Sigmoid colon (tissue), 7 donors: Measurements from ENCODE around the gene UFD1. TPM values are rescaled to one million over a fixed set of nuclear protein-coding genes. Genes with fewer than 3 reads are reported as not detected.
"Not testable (repeated sequence)": the region's sequence is repeated elsewhere in the genome, so short reads cannot be mapped to it uniquely, and the experiment has no call there.

Experiments
- DNase-seq: peaks from one replicate; pipeline ENCODE4 v3.0.0-alpha.2; 2019
- H3K27ac ChIP-seq, 4 donors: fragments of 200-600 bp; sonication (generic); one replicate each; pipeline ENCODE4 v1.5.1; 2016 to 2019; ENCODE audit warnings: mild to moderate bottlenecking in 1 of 4
- H3K27me3 ChIP-seq, 3 donors: fragments of 200-600 bp; sonication (generic); one replicate each; pipeline ENCODE4 v1.5.1; 2019; ENCODE audit warnings: mild to moderate bottlenecking in 1 of 3
- H3K36me3 ChIP-seq, 4 donors: fragments of 200-600 bp; sonication (generic); one replicate each; pipeline ENCODE4 v1.5.1; 2016 to 2019
- H3K4me1 ChIP-seq, 4 donors: fragments of 200-600 bp; sonication (generic); one replicate each; pipeline ENCODE4 v1.5.1; 2017 to 2019
- H3K4me3 ChIP-seq, 4 donors: fragments of 200-600 bp; sonication (generic); one replicate each; pipeline ENCODE4 v1.5.1; 2017 to 2019; ENCODE audit warnings: mild to moderate bottlenecking in 2 of 4, moderate library complexity in 1 of 4
- H3K9me3 ChIP-seq, 4 donors: fragments of 200-600 bp in 3 of 4; sonication (generic) in 3 of 4; one replicate each; pipeline versions ENCODE4 v1.5.1 to v1.6.1; 2013 to 2019
- CTCF ChIP-seq, 4 experiments: fragments of 450-650 bp in 3 of 4; fragments of 200-600 bp in 1 of 4; IDR thresholded peaks; one replicate each; pipeline ENCODE4 v1.5.1; 2016 to 2019; ENCODE audit warnings: antibody characterized with exemption in 4 of 4, mild to moderate bottlenecking in 3 of 4, moderate library complexity in 2 of 4
- EP300 ChIP-seq, 4 donors: sonication (generic); formaldehyde crosslinking; IDR thresholded peaks; one replicate each; pipeline ENCODE4 v1.6.1; 2017; ENCODE audit warnings: antibody characterized with exemption in 4 of 4
- POLR2A ChIP-seq, 2 donors: fragments of 450-650 bp; IDR thresholded peaks; one replicate each; pipeline ENCODE4 v1.6.1; 2016; ENCODE audit warnings: antibody characterized with exemption in 2 of 2, mild to moderate bottlenecking in 2 of 2, moderate library complexity in 2 of 2
- POLR2AphosphoS5 ChIP-seq, 4 donors: sonication (generic); formaldehyde crosslinking; IDR thresholded peaks; one replicate each; pipeline ENCODE4 v1.6.1; 2017; ENCODE audit warnings: antibody characterized with exemption in 4 of 4
- WGBS, 2 donors: extraction: QIAGEN DNeasy Blood & Tissue Kit; methylation state at CpG; one replicate each; pipeline ENCODE4 v1.1.7; 2013; 5-methylcytosine and 5-hydroxymethylcytosine counted together
- intact Hi-C: fragments of 100-400 bp; cut with DNase I; formaldehyde crosslinking; loops from one replicate; pipeline ENCODE4 v1.15.1; 2023
- polyA plus RNA-seq, 3 donors: library from polyadenylated mRNA; stranded (reverse); fragments of 200-250 nt; gene quantifications; one replicate each; pipeline ENCODE4 v1.2.3, GENCODE V29; 2013
- total RNA-seq, 4 donors: library from RNA; depleted of rRNA; stranded (reverse); fragments of >200 nt; gene quantifications; one replicate each; pipeline ENCODE4 v1.1.0, GENCODE V29; 2016
- donor health status: healthy with polysubstance abuse.
- donor health status: Bipolar disorder and iron deficiency.
- donor health status: healthy.

UFD1 gene
- total and polyA plus RNA-seq, 7 donors, result 28.5 to 131 (median 45.7) TPM

GRCh38 chr22:19447330-19448075 lies 31.5 kb downstream of the UFD1 start, which contains the start of gene C22orf39:
TSS of gene C22orf39 (minus strand) at chr22:19447711. CDS start at chr22:19447688, 23 bp downstream.
- DNase-seq, result peak; percentile 96
- Histone ChIP-seq H3K27me3 (no peaks in the 10 kb centered on the region), H3K4me3 (peak within 1 kb of the TSS; percentile 64 to 94 (median 72)), H3K9me3 (no peaks in the 10 kb centered on the region), H3K36me3 (peaks cover 1 to 49% (median 8%) of the 10 kb centered on the region in 4 donors), H3K27ac (peak within 1 kb of the TSS; percentile 88 to 93 (median 92)), H3K4me1 (peaks cover 0 to 27% (median 23%) of the 10 kb centered on the region in 4 donors)
- intact Hi-C loops, result loop anchor here (5.0 to 10.0 kb wide), 4 partner anchors 270 to 495 kb away; partner anchors contain the start of genes COMT, DGCR2, GNB1L and RTL10
- TF ChIP-seq EP300 (IDR thresholded peaks at IDR 0.05), result peak in 1 of 4 donors; percentile 12
- peak; percentile 89 to 97 (median 96) for TF ChIP-seq POLR2AphosphoS5 (IDR thresholded peaks at IDR 0.05)
- peak; percentile 53 to 63 for TF ChIP-seq POLR2A (IDR thresholded peaks at IDR 0.05)
- TF ChIP-seq CTCF (IDR thresholded peaks at IDR 0.05), result no peak
- 0% methylated on average over 92 of the region's 92 CpGs for WGBS, 2 donors

GRCh38 chr22:19446603-19447329 lies 32.2 kb downstream of the UFD1 start:
- H3K27ac ChIP-seq, result peak overlapping the region; percentile 88 to 93 (median 92)
- no peak for TF ChIP-seq EP300 (IDR thresholded peaks at IDR 0.05)
- no peak for TF ChIP-seq CTCF (IDR thresholded peaks at IDR 0.05)
- TF ChIP-seq POLR2AphosphoS5 (IDR thresholded peaks at IDR 0.05), result no peak
- no peak for TF ChIP-seq POLR2A (IDR thresholded peaks at IDR 0.05)
- peak overlapping the region; percentile 64 to 94 (median 72) for H3K4me3 ChIP-seq
- DNase-seq, result no peak
- no peaks in the 10 kb centered on the region for H3K9me3 ChIP-seq
- peaks cover 0 to 47% (median 8%) of the 10 kb centered on the region in 4 donors for H3K36me3 ChIP-seq
- intact Hi-C loops, result loop anchor here (5.0 to 10.0 kb wide), 4 partner anchors 269 to 496 kb away; partner anchors contain the start of genes COMT, DGCR2, GNB1L and RTL10
- WGBS, 2 donors, result 18 to 24% methylated on average over 22 of the region's 22 CpGs
- H3K27me3 ChIP-seq, result no peaks in the 10 kb centered on the region
- peaks cover 0 to 27% (median 23%) of the 10 kb centered on the region in 4 donors for H3K4me1 ChIP-seq

GRCh38 chr22:19445279-19445982 lies 33.6 kb downstream of the UFD1 start:
- H3K27me3 ChIP-seq, H3K9me3 ChIP-seq, H3K27ac ChIP-seq, H3K4me3 ChIP-seq, DNase-seq: not testable (repeated sequence)
- peaks cover 0 to 45% (median 8%) of the 10 kb centered on the region in 4 donors for H3K36me3 ChIP-seq
- intact Hi-C loops, result loop anchor here (5.0 to 10.0 kb wide), 4 partner anchors 268 to 497 kb away; partner anchors contain the start of genes COMT, DGCR2, GNB1L and RTL10
- H3K4me1 ChIP-seq, result peaks cover 0 to 27% (median 23%) of the 10 kb centered on the region in 4 donors
- 93 to 95% methylated on average over 9 of the region's 9 CpGs for WGBS, 2 donors

GRCh38 chr22:19443544-19444211 lies 35.3 kb downstream of the UFD1 start:
- Histone ChIP-seq H3K27me3 (no peaks in the 10 kb centered on the region), H3K4me1 (peaks cover 0 to 27% (median 22%) of the 10 kb centered on the region in 4 donors), H3K9me3 (no peaks in the 10 kb centered on the region), H3K4me3 (no peak overlapping the region), H3K27ac (no peak overlapping the region), H3K36me3 (peaks cover 0 to 40% (median 8%) of the 10 kb centered on the region in 4 donors)
- TF ChIP-seq POLR2A (IDR thresholded peaks at IDR 0.05) (no peak), POLR2AphosphoS5 (IDR thresholded peaks at IDR 0.05) (no peak)
- intact Hi-C loops, result loop anchor here (10.0 kb wide), 1 partner anchor 411 kb away; the partner anchor contains the start of genes GNB1L and RTL10
- WGBS, 2 donors, result 82 to 93% methylated on average over 7 of the region's 7 CpGs
- DNase-seq, result no peak

GRCh38 chr22:19442166-19442565 lies 36.8 kb downstream of the UFD1 start:
- no peaks in the 10 kb centered on the region for H3K9me3 ChIP-seq
- no peak for TF ChIP-seq POLR2AphosphoS5 (IDR thresholded peaks at IDR 0.05)
- no peak for TF ChIP-seq CTCF (IDR thresholded peaks at IDR 0.05)
- TF ChIP-seq POLR2A (IDR thresholded peaks at IDR 0.05), result no peak
- no peak for TF ChIP-seq EP300 (IDR thresholded peaks at IDR 0.05)
- WGBS, 2 donors, result 84 to 97% methylated on average over 2 of the region's 2 CpGs
- H3K4me1 ChIP-seq, result peaks cover 0 to 20% (median 16%) of the 10 kb centered on the region in 4 donors
- H3K27ac ChIP-seq, result no peak overlapping the region
- DNase-seq, result no peak
- peaks cover 0 to 49% (median 8%) of the 10 kb centered on the region in 4 donors for H3K36me3 ChIP-seq
- H3K4me3 ChIP-seq, result no peak overlapping the region
- intact Hi-C loops, result loop anchor here (10.0 kb wide), 1 partner anchor 413 kb away; the partner anchor contains the start of genes GNB1L and RTL10
- H3K27me3 ChIP-seq, result no peaks in the 10 kb centered on the region
